ENCODE data around the gene WDFY3. TPM values are rescaled to one million over a fixed set of nuclear protein-coding genes. Genes with fewer than 3 reads are reported as not detected.

WDFY3 gene
- total and polyA plus RNA-seq, 2 of the 4 experiments (the other 2 are of a cell fraction): 12.5 to 58.1 TPM

GRCh38 chr4:84973856-84974255 is 7.4 kb upstream of the WDFY3 start:
- no peak overlapping the region for H2AFZ ChIP-seq (replicated peaks; ENCODE audit: low read length, poor library complexity)
- H3K4ac ChIP-seq (ENCODE audit: low read depth, low read length): no peak overlapping the region
- no peaks in the 10 kb centered on the region for H3K79me1 ChIP-seq (ENCODE audit: low read depth in 1 of 2, low read length in 2 of 2)
- no peaks in the 10 kb centered on the region for H3K9me1 ChIP-seq (ENCODE audit: insufficient read depth, low read length)
- intact Hi-C loops (cut with micrococcal nuclease) (loop anchor here (5.0 to 10.0 kb wide), 2 partner anchors 282 to 1199 kb away; no protein-coding TSS in a partner anchor), dilution Hi-C loops (cut with HindIII; ENCODE audit: low sequenced_read_pairs, unreplicated experiment) (no loop called here), in situ Hi-C loops (cut with MboI; ENCODE audit: low sequenced_read_pairs) (loop anchor here (10.0 kb wide), 1 partner anchor 379 kb away; no protein-coding TSS in a partner anchor)
- H2AK9ac ChIP-seq (replicated peaks; ENCODE audit: low read depth, low read length, poor library complexity): no peak overlapping the region
- no peak overlapping the region for H3K23ac ChIP-seq (ENCODE audit: low read depth, low read length)
- no peak overlapping the region for H3K27ac ChIP-seq (ENCODE audit: insufficient read depth, low read length)
- H4K5ac ChIP-seq (ENCODE audit: low read depth, low read length): no peak overlapping the region
- H3K36me3 ChIP-seq (ENCODE audit: control insufficient read depth, insufficient read depth, low read length): no peaks in the 10 kb centered on the region
- no TSS peak for BruUV-seq (replicated peaks)
- TF ChIP-seq CTCF (conservative IDR thresholded peaks at IDR 0.05; ENCODE audit: low read depth, low read length) (no peak), SMC3 (IDR thresholded peaks at IDR 0.05; ENCODE audit: low read depth, low read length) (no peak), BHLHE40 (IDR thresholded peaks at IDR 0.05; ENCODE audit: low read depth, low read length) (no peak), ELK1 (IDR thresholded peaks at IDR 0.05; ENCODE audit: borderline replicate concordance, low read depth, low read length) (no peak), RAD21 (IDR thresholded peaks at IDR 0.05; ENCODE audit: low read length) (no peak), USF2 (IDR thresholded peaks at IDR 0.05; ENCODE audit: low read depth, low read length) (no peak), RFX5 (IDR thresholded peaks at IDR 0.05; ENCODE audit: low read depth, low read length) (no peak), RCOR1 (IDR thresholded peaks at IDR 0.05; ENCODE audit: insufficient replicate concordance, low read length) (no peak), CHD1 (IDR thresholded peaks at IDR 0.05; ENCODE audit: low read depth, low read length) (no peak), CEBPB (IDR thresholded peaks at IDR 0.05; ENCODE audit: low read depth, low read length) (no peak), FOS (IDR thresholded peaks at IDR 0.05; ENCODE audit: low read depth, low read length) (no peak), MAFK (IDR thresholded peaks at IDR 0.05; ENCODE audit: low read depth, low read length) (no peak)
- H3K27me3 ChIP-seq (ENCODE audit: control insufficient read depth, insufficient read depth, low read length): no peaks in the 10 kb centered on the region
- H3K56ac ChIP-seq (ENCODE audit: extremely low read depth, insufficient read depth, low read length): no peak overlapping the region
- H4K8ac ChIP-seq (ENCODE audit: low read depth in 2 of 2, low read length in 2 of 2): no peak overlapping the region
- peaks cover 2% of the 10 kb centered on the region; the same call in 1 of the 2 replicates for H3K4me1 ChIP-seq (ENCODE audit: control insufficient read depth, insufficient read depth, low read length)
- ChIA-PET POLR2A (ENCODE audit: unreplicated experiment) (no interaction called here), CTCF (interaction anchor here (1.0 kb wide), 1 partner anchor 223 kb away, joined by 5 read pairs; no protein-coding TSS in a partner anchor)
- H3K9ac ChIP-seq (ENCODE audit: low read depth, low read length): no peak overlapping the region
- H2AK5ac ChIP-seq (ENCODE audit: low read depth, low read length): no peak overlapping the region
- H3K4me2 ChIP-seq (ENCODE audit: low read depth, low read length): no peak overlapping the region
- no peak overlapping the region for H2BK120ac ChIP-seq (ENCODE audit: low read depth, low read length)
- DNase-seq (no peak), ATAC-seq (ENCODE audit: low read depth) (no peak)
- H3K9me3 ChIP-seq (ENCODE audit: control insufficient read depth, insufficient read depth, low read length): no peaks in the 10 kb centered on the region
- H2BK15ac ChIP-seq (ENCODE audit: low read depth, low read length): no peak overlapping the region
- H3K14ac ChIP-seq (replicated peaks; ENCODE audit: low read depth, low read length): no peak overlapping the region
- no peak overlapping the region for H2BK5ac ChIP-seq (ENCODE audit: low read depth, low read length, poor library complexity, severe bottlenecking)
- H3K18ac ChIP-seq (ENCODE audit: low read depth, low read length): no peak overlapping the region
- no peaks in the 10 kb centered on the region for H4K20me1 ChIP-seq (ENCODE audit: insufficient read depth, low read length)
- H2BK20ac ChIP-seq (ENCODE audit: low read depth, low read length): no peak overlapping the region
- no peak overlapping the region for H3K4me3 ChIP-seq (ENCODE audit: insufficient read depth, low read depth, low read length)
- H4K91ac ChIP-seq (ENCODE audit: insufficient read depth, low read depth, low read length): no peak overlapping the region
